Activated CD4-positive, CD25-positive, alpha-beta regulatory T cell (primary cell): ENCODE data around the gene KRTAP6-2.

Source experiments
- DNase-seq, 4 experiments: peaks; one replicate each; lab custom pipeline; 2025; lab: John Stamatoyannopoulos, UW

The KRTAP6-2 gene, protein sequence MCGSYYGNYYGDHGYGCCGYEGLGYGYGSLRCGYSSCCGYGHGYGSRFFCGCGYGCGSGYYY

DNA sequence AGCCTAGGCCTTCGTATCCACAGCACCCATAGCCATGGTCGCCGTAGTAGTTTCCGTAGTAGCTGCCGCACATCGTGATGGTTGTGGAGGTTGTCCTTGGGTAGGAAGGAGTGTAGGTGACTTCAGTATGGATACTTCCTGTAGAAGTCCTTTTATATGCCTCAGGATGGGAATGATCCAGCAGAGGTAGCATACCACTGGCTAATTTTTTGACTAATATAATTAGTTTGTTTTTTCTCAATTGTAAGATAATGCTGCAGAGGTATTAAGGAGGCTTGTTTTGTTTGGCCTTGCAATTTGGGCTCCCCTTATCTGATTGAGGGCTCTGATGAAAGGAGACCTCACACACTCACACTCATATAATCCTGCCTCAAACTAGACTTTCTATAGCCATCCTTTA is at the start of gene KRTAP6-2:
Gene KRTAP6-2, minus strand, starts transcription at position 101 of the 400 bp plus-strand sequence. Its CDS starts 28 bp downstream, at position 73.
- DNase-seq = no peak

GRCh38 chr21:30646904-30647414 is 48.3 kb upstream of the KRTAP6-2 start:
- DNase-seq = no peak

- DNase-seq = no peak
Observed at GRCh38 chr21:30642564-30642963, 43.9 kb upstream of the KRTAP6-2 start, which contains the start of gene KRTAP20-3. Gene KRTAP20-3, plus strand, starts transcription at chr21:30642864.

DNA sequence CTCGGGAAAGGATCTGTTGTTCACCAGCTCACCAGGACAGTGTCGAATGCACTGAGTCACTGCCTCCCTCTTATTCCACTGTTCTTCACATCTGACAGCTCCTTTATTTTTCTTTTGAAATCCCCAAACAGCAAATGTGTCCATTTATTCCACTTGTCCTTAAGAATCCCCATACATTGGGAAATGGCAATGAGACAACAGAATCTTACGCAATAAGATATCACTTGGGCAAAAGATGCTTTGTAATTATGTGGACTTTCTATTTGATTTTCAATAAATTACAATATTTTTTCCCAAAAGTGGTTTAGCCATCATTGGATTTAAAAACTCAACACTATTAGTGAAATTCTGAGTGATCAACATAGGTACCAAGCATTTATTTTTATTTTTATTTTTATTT is 40.0 kb upstream of the KRTAP6-2 start:
- no peak for DNase-seq

GRCh38 chr21:30634906-30635305 is 36.2 kb upstream of the KRTAP6-2 start, which contains the start of gene KRTAP20-2:
Gene KRTAP20-2, plus strand, starts transcription at chr21:30635206. Its CDS starts 58 bp downstream, at chr21:30635264.
- no peak for DNase-seq

GRCh38 chr21:30629200-30629599 is 30.5 kb upstream of the KRTAP6-2 start:
- DNase-seq = no peak

- no peak for DNase-seq
Observed at GRCh38 chr21:30628109-30628508, 29.4 kb upstream of the KRTAP6-2 start.

GRCh38 chr21:30625449-30626165 is 26.9 kb upstream of the KRTAP6-2 start:
- no peak for DNase-seq

GRCh38 chr21:30623362-30623761 is 24.7 kb upstream of the KRTAP6-2 start:
- DNase-seq = no peak

DNA sequence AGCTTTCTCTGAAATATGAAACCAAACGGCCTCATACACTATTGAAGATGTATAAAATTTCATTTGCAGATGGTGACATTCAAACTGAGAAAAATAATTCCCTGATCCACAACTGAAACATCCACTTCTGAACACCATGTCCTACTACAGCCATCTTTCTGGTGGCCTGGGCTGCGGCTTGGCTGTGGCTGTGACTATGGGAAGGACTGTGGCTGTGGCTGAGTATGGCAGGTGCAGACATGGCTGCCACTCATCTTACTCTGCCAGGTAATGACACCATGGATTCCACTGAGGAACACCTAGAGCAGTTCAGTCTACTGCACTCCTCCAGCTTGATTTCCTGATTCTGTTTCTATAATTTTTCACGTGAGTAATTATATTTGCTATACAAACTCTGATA is 21.8 kb upstream of the KRTAP6-2 start, which contains the start of gene KRTAP20-4:
Gene KRTAP20-4, plus strand, starts transcription at position 106 of the 400 bp plus-strand sequence.
- DNase-seq = no peak

GRCh38 chr21:30620080-30620479 is 21.4 kb upstream of the KRTAP6-2 start:
- no peak for DNase-seq

DNA sequence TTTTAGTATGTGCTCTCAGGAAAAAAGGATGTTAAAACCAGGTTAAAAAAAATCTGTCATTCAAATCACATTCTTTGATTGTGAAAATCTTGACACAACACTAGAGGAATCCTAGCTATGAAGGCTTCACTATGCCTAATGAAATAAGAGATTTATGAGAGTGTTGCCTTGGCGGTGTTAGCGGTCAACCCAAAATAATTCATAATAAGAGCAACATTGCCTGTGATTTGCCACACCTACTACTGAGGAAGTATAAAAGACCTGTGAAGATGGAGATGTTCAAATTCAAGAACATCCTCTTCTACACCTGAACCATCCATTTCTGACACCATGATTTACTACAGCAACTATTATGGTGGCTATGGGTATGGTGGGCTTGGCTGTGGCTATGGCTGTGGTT is 17.4 kb upstream of the KRTAP6-2 start, which contains the start of gene KRTAP20-1:
Gene KRTAP20-1, plus strand, starts transcription at position 301 of the 400 bp plus-strand sequence. Its CDS starts 30 bp downstream, at position 331.
- no peak for DNase-seq

DNA sequence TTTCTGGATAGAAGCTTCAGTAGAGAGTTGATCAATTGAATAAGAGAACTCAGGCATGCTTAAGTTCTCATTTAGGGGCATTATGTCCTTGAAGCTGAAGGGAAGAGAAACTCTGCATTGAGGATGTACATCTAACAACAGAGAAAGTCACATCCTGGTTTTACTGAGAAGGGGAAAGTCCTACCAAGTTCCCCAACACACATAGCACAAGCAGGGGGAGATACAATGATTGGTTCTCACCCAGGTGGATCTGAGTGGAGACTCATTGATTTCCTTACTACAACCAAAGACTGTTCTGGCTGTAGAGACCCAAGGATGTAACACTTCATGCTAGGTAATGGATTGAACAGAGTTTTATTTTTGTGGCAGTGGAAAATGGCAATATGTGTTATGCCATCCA is 16.5 kb upstream of the KRTAP6-2 start:
- DNase-seq = no peak

GRCh38 chr21:30613836-30614235 is 15.1 kb upstream of the KRTAP6-2 start, which contains the start of gene KRTAP6-1:
Gene KRTAP6-1, minus strand, starts transcription at chr21:30613930. Its CDS starts 26 bp downstream, at chr21:30613904.
- no peak for DNase-seq

DNA sequence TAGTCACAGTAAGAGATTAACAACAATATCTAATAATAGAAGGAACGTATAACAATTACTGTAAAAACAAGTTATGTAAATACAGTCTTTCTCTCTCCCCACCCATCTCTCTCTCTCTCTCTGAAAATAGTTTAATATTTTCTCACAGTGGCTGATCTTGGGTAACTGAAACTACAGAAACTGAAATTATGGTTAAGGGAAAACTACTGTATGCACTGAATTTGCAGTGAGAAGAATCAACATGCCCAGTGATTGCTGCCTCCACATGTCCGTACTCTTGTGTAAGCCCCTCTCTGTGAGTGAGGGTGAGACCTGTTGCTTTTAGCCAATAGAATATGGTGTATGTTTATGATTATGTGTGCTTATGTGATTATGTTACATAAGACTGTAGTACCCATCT is 13.4 kb upstream of the KRTAP6-2 start:
- DNase-seq = no peak

GRCh38 chr21:30605968-30606367 is 7.3 kb upstream of the KRTAP6-2 start:
- no peak for DNase-seq

GRCh38 chr21:30600787-30601186 is 2.1 kb upstream of the KRTAP6-2 start, which contains the start of gene KRTAP22-1:
Gene KRTAP22-1, plus strand, starts transcription at chr21:30601087.
- DNase-seq = no peak

DNA sequence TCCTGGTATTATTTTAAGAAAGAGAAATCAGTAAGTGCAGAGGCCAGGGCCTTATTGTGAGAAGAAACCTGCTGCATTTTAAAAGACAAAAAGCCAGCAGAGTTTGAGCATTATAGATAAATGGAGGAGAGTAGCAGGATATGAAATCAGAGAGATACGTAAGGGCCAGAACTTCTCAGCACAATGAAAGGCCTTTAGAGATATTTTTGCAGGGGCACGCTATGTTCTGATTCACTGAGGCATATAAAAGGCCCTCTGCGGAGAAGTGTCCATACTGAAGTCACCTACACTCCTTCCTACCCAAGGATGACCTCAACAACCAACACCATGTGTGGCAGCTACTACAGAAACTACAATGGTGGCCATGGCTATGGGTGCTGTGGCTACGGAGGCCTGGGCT is 6.6 kb downstream of the KRTAP6-2 start, which contains the start of gene KRTAP6-3:
Gene KRTAP6-3, plus strand, starts transcription at position 301 of the 400 bp plus-strand sequence. Its CDS starts 6 bp downstream, at position 307.
- DNase-seq = no peak

- DNase-seq = no peak
Observed at GRCh38 chr21:30590297-30590696, 8.4 kb downstream of the KRTAP6-2 start, which contains the start of gene KRTAP22-2. Gene KRTAP22-2, minus strand, starts transcription at chr21:30590397.

DNA sequence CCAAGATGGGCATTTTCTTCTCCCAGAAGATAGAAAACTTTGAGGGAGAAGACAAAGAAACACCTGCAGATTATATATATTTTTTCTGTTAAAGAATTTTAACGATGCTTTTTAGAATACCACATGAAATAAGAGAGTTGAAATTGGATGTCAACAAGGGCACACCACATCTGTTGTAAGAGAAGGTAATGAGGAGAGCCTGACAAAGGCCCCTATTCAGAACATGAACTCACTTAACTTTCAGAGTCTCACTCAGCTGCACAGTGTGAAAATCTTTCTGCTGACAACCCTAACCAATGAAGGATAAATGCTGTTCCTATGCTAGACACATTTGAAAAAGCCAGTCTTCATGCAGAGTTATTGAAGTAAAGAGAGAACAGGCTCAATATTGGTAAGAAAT is 15.8 kb downstream of the KRTAP6-2 start:
- DNase-seq = no peak

GRCh38 chr21:30580132-30580531 is 18.6 kb downstream of the KRTAP6-2 start:
- no peak for DNase-seq

DNA sequence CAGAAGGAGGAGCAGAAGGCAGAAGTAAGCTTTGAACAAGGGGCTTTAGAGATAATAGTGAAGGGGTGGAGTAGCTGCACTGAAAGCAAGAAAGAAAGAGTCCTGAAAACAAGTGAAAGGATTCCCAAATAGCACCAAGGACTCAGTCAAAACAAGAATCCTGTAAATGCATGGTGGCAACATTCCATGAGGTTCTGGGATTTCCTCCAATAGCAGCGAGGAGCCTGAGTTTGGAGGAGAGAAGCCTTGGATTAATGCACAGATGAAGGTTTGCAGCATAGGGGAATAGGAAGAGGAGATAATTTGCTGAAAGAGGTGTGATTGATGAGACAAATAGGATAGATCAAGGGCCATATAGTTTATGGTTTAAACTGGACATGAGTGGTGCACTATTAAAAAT is 19.4 kb downstream of the KRTAP6-2 start:
- DNase-seq = no peak

DNA sequence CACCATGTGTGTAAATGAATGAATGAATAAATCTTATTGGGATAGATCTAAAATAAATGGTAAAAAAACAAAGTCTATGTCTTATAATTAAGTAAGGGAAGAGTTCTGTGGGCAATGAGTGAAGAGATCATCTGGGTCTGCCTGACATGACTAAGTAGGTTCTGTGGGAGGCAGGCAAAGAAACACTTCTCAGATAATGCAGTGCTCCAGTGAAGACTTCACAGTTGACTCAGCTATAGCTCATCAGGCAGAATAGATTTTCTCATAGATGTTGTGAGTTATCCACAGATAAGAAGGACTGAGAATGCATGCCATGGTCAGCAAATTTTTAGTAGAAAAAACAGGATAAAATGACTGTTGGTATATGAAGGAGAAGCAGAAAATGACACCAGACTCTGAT is 20.9 kb downstream of the KRTAP6-2 start:
- DNase-seq = no peak
